IPS-18c (cell line): ENCODE results near the gene LRFN2.
A peak's percentile ranks its signal among the peaks of the same experiment; 100 is the strongest.

Experiments
- H3K4me3 ChIP-seq: 2 replicates; pipeline ENCODE4 v1.7.0; 2013; ENCODE audit warnings: low read depth, mild to moderate bottlenecking, low read length, moderate library complexity; ENCODE audit not compliant: insufficient read depth
- H3K9me3 ChIP-seq: one replicate; pipeline ENCODE4 v1.6.1; 2013; ENCODE audit warnings: mild to moderate bottlenecking, low read length, moderate library complexity; ENCODE audit not compliant: control insufficient read depth, insufficient read depth

The LRFN2 gene

GRCh38 chr6:40599555-40599954 lies 12.4 kb upstream of the LRFN2 start:
- Histone ChIP-seq H3K4me3 (no peak overlapping the region), H3K9me3 (no peaks in the 10 kb centered on the region)

- Histone ChIP-seq H3K9me3 (no peaks in the 10 kb centered on the region), H3K4me3 (no peak overlapping the region)
Measured at GRCh38 chr6:40598516-40598915, 11.4 kb upstream of the LRFN2 start.

GRCh38 chr6:40597301-40597700 lies 10.1 kb upstream of the LRFN2 start:
- Histone ChIP-seq H3K4me3 (no peak overlapping the region), H3K9me3 (no peaks in the 10 kb centered on the region)

DNA sequence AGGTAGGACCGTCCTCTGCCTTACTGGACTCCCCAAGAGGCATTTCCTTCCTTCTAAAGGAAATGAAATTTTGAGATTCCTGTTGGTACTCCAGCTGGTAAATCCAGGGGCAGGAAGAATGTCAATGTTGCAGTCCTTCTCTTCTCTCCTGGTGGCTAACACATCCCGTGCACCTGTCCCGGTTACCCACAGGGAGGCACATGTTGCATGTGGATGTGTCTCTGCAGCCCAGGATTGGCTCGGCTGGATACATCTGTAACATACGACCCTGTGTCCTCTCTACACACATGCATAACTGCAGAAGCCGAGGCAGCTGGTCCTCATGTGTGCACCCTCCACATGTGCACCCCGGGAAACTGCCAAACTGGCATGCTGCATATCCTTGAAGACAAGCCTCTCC lies 1.3 kb upstream of the LRFN2 start:
- no peak overlapping the region for H3K4me3 ChIP-seq
- H3K9me3 ChIP-seq, result peaks cover 3% of the 10 kb centered on the region

- no peak overlapping the region for H3K4me3 ChIP-seq
- peaks cover 3% of the 10 kb centered on the region for H3K9me3 ChIP-seq
Measured at GRCh38 chr6:40588070-40588384, 863 bp upstream of the LRFN2 start.

GRCh38 chr6:40586369-40587201 lies 579 bp downstream of the LRFN2 start:
- peaks cover 5% of the 10 kb centered on the region for H3K9me3 ChIP-seq

DNA sequence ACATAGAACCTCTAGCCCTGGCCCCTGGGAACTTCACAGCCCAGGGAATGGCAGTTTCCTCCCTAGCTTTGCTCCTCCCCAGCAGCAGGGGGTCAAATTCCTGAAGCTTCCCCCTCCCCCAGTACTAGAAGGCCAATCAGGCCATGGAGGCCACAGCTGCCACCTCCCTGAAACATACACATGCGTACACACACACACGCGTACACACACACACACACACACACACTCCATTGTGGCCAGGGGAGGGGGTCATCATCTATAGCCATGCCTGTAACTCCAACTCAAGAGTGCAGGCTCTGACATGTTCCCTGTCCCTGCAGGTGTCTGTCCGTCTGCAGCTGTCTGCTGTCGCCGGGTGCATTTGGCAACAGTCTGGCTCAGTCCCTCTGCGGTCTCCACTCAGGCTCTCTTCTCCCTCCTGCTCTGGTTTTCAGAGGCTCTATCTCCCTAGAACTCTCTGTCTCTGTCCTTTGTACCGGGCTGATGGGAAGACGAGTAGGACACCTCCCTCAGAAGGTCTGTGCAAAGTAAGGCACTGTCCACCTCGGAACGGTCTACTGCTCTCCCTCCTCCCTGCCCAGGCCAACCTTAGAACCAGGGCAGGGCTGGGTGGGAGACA lies 1.4 kb downstream of the LRFN2 start:
- Histone ChIP-seq H3K9me3 (peaks cover 5% of the 10 kb centered on the region), H3K4me3 (peak overlapping the region; percentile 63; the same call in 1 of the 2 replicates)

More at GRCh38 chr6:40586369-40587201, 579 bp downstream of the LRFN2 start:
- peak overlapping the region; percentile 63 for H3K4me3 ChIP-seq

- H3K4me3 ChIP-seq, result no peak overlapping the region
Measured at GRCh38 chr6:40585223-40585622, 1.9 kb downstream of the LRFN2 start.

DNA sequence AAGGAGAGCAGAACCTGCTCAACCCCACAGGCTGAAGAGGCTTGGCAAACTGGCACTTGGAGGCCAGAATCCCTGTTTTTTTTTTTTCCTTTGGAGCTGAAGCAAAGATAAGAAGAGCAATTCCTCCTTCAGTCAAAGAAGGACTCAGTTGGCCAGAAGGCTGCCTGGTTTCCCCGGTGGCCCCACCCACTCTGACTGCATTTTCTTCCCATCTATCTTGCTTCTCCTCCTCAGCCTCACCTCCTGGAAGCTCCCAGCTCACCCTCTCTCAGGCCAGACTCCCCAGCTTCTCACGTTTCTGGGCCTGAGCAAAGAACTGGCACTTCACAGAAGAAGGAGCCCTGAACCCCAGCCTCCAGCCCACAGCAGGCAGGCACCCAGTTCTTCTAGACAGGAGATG lies 2.4 kb downstream of the LRFN2 start:
- Histone ChIP-seq H3K4me3 (no peak overlapping the region), H3K9me3 (peaks cover 5% of the 10 kb centered on the region)

More at GRCh38 chr6:40585223-40585622, 1.9 kb downstream of the LRFN2 start:
- peaks cover 5% of the 10 kb centered on the region for H3K9me3 ChIP-seq

- peaks cover 5% of the 10 kb centered on the region for H3K9me3 ChIP-seq
- no peak overlapping the region for H3K4me3 ChIP-seq
Measured at GRCh38 chr6:40583709-40584108, 3.5 kb downstream of the LRFN2 start.

DNA sequence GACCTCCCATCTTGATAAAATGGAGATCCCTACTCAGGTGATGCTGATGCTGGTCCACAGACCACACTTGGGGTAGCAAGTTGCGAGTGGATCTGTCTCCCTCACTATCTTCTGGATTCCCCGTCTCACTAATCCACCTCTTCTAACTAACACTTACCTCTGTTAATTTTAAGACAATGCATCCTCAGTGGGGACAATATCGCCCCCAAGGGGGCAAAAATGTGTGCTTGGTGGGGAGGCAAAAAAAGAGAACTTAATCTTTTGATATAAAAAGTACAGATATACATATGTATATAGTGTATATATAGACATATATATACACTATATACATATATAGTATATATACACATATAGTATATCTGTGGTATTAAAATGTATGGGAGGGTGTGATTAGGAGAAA lies 4.3 kb downstream of the LRFN2 start:
- peaks cover 5% of the 10 kb centered on the region for H3K9me3 ChIP-seq
- H3K4me3 ChIP-seq, result no peak overlapping the region

GRCh38 chr6:40579101-40579500 lies 8.1 kb downstream of the LRFN2 start:
- Histone ChIP-seq H3K9me3 (peaks cover 2% of the 10 kb centered on the region), H3K4me3 (no peak overlapping the region)

GRCh38 chr6:40577672-40578071 lies 9.5 kb downstream of the LRFN2 start:
- peaks cover 2% of the 10 kb centered on the region for H3K9me3 ChIP-seq
- no peak overlapping the region for H3K4me3 ChIP-seq

GRCh38 chr6:40573221-40573620 lies 13.9 kb downstream of the LRFN2 start:
- no peak overlapping the region for H3K4me3 ChIP-seq
- no peaks in the 10 kb centered on the region for H3K9me3 ChIP-seq

- H3K4me3 ChIP-seq, result no peak overlapping the region
- H3K9me3 ChIP-seq, result no peaks in the 10 kb centered on the region
Measured at GRCh38 chr6:40569162-40569910, 17.8 kb downstream of the LRFN2 start.

GRCh38 chr6:40568062-40568708 lies 19.0 kb downstream of the LRFN2 start:
- Histone ChIP-seq H3K9me3 (no peaks in the 10 kb centered on the region), H3K4me3 (no peak overlapping the region)

DNA sequence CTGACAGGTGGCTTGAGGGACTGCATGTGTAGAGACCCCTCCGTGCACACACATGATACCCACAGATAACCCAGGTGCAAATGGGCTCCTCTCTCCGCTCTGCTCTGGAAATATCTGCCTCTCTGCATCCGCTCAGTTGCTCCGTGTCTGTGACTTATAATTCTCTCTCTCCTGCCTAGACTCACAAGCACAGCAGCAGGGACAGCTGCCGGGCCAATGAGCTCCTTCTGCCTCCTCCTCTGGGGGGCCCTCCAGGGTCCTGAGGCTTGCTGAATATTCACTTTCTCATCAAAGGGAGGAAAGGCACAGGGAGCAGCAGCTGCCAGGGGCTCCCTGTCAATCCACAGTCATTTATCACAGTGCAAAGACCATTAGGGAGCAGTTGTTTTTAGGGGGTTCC lies 24.1 kb downstream of the LRFN2 start:
- Histone ChIP-seq H3K9me3 (no peaks in the 10 kb centered on the region), H3K4me3 (no peak overlapping the region)
